ENCODE measurements around the gene SOS2.

DNA sequence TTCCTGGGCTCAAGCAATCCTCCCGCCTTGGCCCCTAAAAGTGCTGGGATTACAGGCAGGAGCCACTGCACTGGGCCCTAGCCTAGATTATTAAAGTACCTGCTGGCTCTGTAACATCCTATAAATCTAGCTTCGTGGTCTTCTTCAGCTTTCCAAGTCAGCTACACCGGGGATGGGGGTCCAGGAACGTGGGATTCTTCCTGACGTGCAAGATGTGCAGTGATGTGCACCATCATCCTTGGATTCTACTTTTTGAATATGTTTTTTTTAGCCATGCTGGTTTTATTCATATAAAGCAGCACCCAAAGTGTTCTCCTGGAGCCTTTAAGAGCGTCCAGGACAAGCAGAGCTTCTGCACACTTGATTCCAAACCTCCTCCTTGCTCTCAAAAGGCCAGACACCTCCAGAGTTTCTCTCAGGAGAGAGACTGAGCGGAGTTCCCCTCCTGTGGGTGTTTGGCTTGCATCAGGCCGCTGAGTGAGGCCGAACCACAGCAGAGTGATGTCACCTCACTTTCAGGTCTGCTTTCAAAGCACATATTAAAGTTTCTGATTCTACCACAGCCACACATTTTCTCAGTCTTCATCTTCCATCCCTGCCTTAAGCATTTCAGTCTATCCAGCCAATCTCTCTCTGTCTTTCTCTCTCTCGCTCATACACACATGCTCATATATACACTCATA is 148.5 kb downstream of the SOS2 start:
- TF ChIP-seq, protein P1, sequence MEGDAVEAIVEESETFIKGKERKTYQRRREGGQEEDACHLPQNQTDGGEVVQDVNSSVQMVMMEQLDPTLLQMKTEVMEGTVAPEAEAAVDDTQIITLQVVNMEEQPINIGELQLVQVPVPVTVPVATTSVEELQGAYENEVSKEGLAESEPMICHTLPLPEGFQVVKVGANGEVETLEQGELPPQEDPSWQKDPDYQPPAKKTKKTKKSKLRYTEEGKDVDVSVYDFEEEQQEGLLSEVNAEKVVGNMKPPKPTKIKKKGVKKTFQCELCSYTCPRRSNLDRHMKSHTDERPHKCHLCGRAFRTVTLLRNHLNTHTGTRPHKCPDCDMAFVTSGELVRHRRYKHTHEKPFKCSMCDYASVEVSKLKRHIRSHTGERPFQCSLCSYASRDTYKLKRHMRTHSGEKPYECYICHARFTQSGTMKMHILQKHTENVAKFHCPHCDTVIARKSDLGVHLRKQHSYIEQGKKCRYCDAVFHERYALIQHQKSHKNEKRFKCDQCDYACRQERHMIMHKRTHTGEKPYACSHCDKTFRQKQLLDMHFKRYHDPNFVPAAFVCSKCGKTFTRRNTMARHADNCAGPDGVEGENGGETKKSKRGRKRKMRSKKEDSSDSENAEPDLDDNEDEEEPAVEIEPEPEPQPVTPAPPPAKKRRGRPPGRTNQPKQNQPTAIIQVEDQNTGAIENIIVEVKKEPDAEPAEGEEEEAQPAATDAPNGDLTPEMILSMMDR (IDR thresholded peaks at IDR 0.05), result no peak
- TF ChIP-seq POLR2A (IDR thresholded peaks at IDR 0.05) (no peak), EP300 (IDR thresholded peaks at IDR 0.05) (no peak), POLR2AphosphoS5 (IDR thresholded peaks at IDR 0.05) (no peak)
